Measurements from ENCODE around the gene MOGAT3. TPM values are rescaled to one million over a fixed set of nuclear protein-coding genes. Genes with fewer than 3 reads are reported as not detected.

The MOGAT3 gene
- total and polyA plus RNA-seq, 9 of the 15 experiments (the other 6 are each of a cell fraction or from before 2014, with no cell fraction given), result 0.07 to 0.17 (median 0.13) TPM; not detected in 6

- TF ChIP-seq EP400 (IDR thresholded peaks at IDR 0.05), result no peak
- TF ChIP-seq TCF15 (CRISPR knock-in tag; IDR thresholded peaks at IDR 0.05), result no peak
- TF ChIP-seq FOXK1 (CRISPR knock-in tag; IDR thresholded peaks at IDR 0.05; ENCODE audit: borderline replicate concordance), result no peak
- no peak for TF ChIP-seq THRB (CRISPR knock-in tag; conservative IDR thresholded peaks at IDR 0.05)
- peak; percentile 0; the same call in 1 of the 2 replicates for TF ChIP-seq POLR2AphosphoS5 (IDR thresholded peaks at IDR 0.05; ENCODE audit: control insufficient read depth, insufficient read depth, low read depth, low read length)
- TF ChIP-seq TCFL5 (CRISPR knock-in tag; conservative IDR thresholded peaks at IDR 0.05), result no peak
- TF ChIP-seq PYGO2 (tag; IDR thresholded peaks at IDR 0.05), result no peak
- TF ChIP-seq PURB (CRISPR knock-in tag; IDR thresholded peaks at IDR 0.05; ENCODE audit: low read depth), result no peak
- TF ChIP-seq ATF1 (CRISPR knock-in tag; IDR thresholded peaks at IDR 0.05), result no peak
- TF ChIP-seq ATF1 (tag; IDR thresholded peaks at IDR 0.05), result no peak
- TF ChIP-seq ZNF830 (CRISPR knock-in tag; IDR thresholded peaks at IDR 0.05), result no peak; the same call in 1 of the 2 replicates
- no peak for TF ChIP-seq BRCA1 (IDR thresholded peaks at IDR 0.05)
- no peak for TF ChIP-seq BRCA1 (CRISPR knock-in tag; IDR thresholded peaks at IDR 0.05)
- no peak for TF ChIP-seq NEUROD1 (IDR thresholded peaks at IDR 0.05; ENCODE audit: borderline replicate concordance, low read depth, low read length, partially characterized antibody)
- 0 out of 2 replicates have a peak, but pooled peaks have one; percentile 31 for TF ChIP-seq L3MBTL2 (IDR thresholded peaks at IDR 0.05)
- no peak for TF ChIP-seq PKNOX1 (IDR thresholded peaks at IDR 0.05)
- no peak for TF ChIP-seq ZNF512 (tag; IDR thresholded peaks at IDR 0.05)
- TF ChIP-seq E2F6 (IDR thresholded peaks at IDR 0.05; ENCODE audit: borderline replicate concordance in 1 of 2, extremely low read depth in 1 of 2, insufficient read depth in 1 of 2, insufficient read length in 1 of 2, low read depth in 1 of 2, low read length in 1 of 2, poor library complexity in 1 of 2, severe bottlenecking in 1 of 2), result no peak
- 0 out of 2 replicates have a peak, but pooled peaks have one; percentile 91 for TF ChIP-seq ATF6 (CRISPR knock-in tag; IDR thresholded peaks at IDR 0.05)
- TF ChIP-seq ZNF263 (CRISPR knock-in tag; IDR thresholded peaks at IDR 0.05; ENCODE audit: borderline replicate concordance), result no peak
- no peak for TF ChIP-seq ZNF282 (CRISPR knock-in tag; IDR thresholded peaks at IDR 0.05)
- no peak for TF ChIP-seq HMG20A (CRISPR knock-in tag; conservative IDR thresholded peaks at IDR 0.05)
Observed at GRCh38 chr7:101245147-101245668, 44.4 kb upstream of the MOGAT3 start (continued).

All from K562 (cell line).